ENCODE results near the gene MVB12B. TPM values are rescaled to one million over a fixed set of nuclear protein-coding genes. Genes with fewer than 3 reads are reported as not detected.

Gene MVB12B
- total RNA-seq, 1 experiment from 2014 or later = 5.8 TPM

- Histone ChIP-seq H4K20me1 (ENCODE audit: control insufficient read depth, insufficient read depth, insufficient read length) (no peaks in the 10 kb centered on the region), H2BK15ac (ENCODE audit: low read depth, low read length) (no peak overlapping the region), H3K9ac (ENCODE audit: extremely low read depth, insufficient read length, low read length) (no peak overlapping the region), H3T11ph (ENCODE audit: low read length) (no peak overlapping the region), H4K8ac (replicated peaks; ENCODE audit: insufficient read length, low read depth, low read length) (no peak overlapping the region), H3K56ac (ENCODE audit: insufficient read length, low read depth, low read length) (no peak overlapping the region), H3K4me2 (ENCODE audit: insufficient read depth, insufficient read length, low read length) (no peak overlapping the region), H3K79me1 (ENCODE audit: insufficient read depth, low read depth, low read length, poor library complexity, severe bottlenecking) (no peaks in the 10 kb centered on the region), H3K23ac (ENCODE audit: insufficient read length, low read depth, low read length) (no peak overlapping the region), H3K23me2 (ENCODE audit: insufficient read length, low read depth, low read length, poor library complexity, severe bottlenecking) (no peaks in the 10 kb centered on the region), H2BK5ac (ENCODE audit: insufficient read length, low read length) (no peak overlapping the region), H3K18ac (ENCODE audit: insufficient read length, low read depth, low read length) (no peak overlapping the region), H3K9me3 (ENCODE audit: control insufficient read depth, low read depth, low read length) (no peaks in the 10 kb centered on the region), H2BK120ac (ENCODE audit: low read depth, low read length, poor library complexity, severe bottlenecking) (no peak overlapping the region), H2AFZ (ENCODE audit: low read length) (no peak overlapping the region), H3K14ac (ENCODE audit: insufficient read depth, low read length) (no peak overlapping the region), H3K4me1 (ENCODE audit: insufficient read depth, low read length) (peaks cover 8% of the 10 kb centered on the region; the same call in 1 of the 2 replicates), H2AK5ac (ENCODE audit: insufficient read length, low read length) (no peak overlapping the region), H3K27me3 (ENCODE audit: insufficient read depth, low read length) (no peaks in the 10 kb centered on the region), H2BK12ac (ENCODE audit: insufficient read length, low read depth, low read length) (no peak overlapping the region), H2BK20ac (ENCODE audit: low read depth, low read length, poor library complexity, severe bottlenecking) (no peak overlapping the region), H3K27ac (ENCODE audit: insufficient read length, low read depth, low read length) (no peak overlapping the region), H4K91ac (ENCODE audit: insufficient read length, low read depth, low read length) (no peak overlapping the region), H3K79me2 (ENCODE audit: insufficient read depth, low read length) (no peaks in the 10 kb centered on the region), H3K4ac (ENCODE audit: low read depth, low read length) (no peak overlapping the region), H4K5ac (ENCODE audit: insufficient read length, low read depth, low read length) (no peak overlapping the region)
- Mint-ChIP-seq H3K36me3 (ENCODE audit: insufficient read depth in 1 of 3, low read depth in 3 of 3) (no peaks in the 10 kb centered on the region), H3K4me3 (no peak overlapping the region), H3K27me3 (ENCODE audit: low read depth) (no peaks in the 10 kb centered on the region), H3K27ac (no peak overlapping the region), H3K9me3 (no peaks in the 10 kb centered on the region), H3K4me1 (peaks cover 36 to 52% of the 10 kb centered on the region in 2 experiments)
- no peak for TF ChIP-seq CTCF (conservative IDR thresholded peaks at IDR 0.05)
- DNase-seq = no peak
- no CpG with 5 or more reads among the region's 5 CpGs for WGBS (ENCODE audit: extremely low coverage, insufficient read length, low lambda C conversion rate)
Measured at GRCh38 chr9:126373241-126373640, 46.6 kb downstream of the MVB12B start.
